HuH-7 (cell line): Measurements from ENCODE around the gene RSPH1.

ENCODE experiments used
- DNase-seq: peaks from one replicate; pipeline ENCODE4 v3.0.0; 2011; ENCODE audit warnings: low spot score

The RSPH1 gene

GRCh38 chr21:42496120-42496838 lies at the start of gene RSPH1:
TSS of gene RSPH1 (minus strand) at chr21:42496224. CDS start at chr21:42496186, 38 bp downstream.
- DNase-seq: peak; percentile 88

- no peak for DNase-seq
Observed at GRCh38 chr21:42545745-42546144, 49.7 kb upstream of the RSPH1 start.

- no peak for DNase-seq
Observed at GRCh38 chr21:42545317-42545716, 49.3 kb upstream of the RSPH1 start.

DNA sequence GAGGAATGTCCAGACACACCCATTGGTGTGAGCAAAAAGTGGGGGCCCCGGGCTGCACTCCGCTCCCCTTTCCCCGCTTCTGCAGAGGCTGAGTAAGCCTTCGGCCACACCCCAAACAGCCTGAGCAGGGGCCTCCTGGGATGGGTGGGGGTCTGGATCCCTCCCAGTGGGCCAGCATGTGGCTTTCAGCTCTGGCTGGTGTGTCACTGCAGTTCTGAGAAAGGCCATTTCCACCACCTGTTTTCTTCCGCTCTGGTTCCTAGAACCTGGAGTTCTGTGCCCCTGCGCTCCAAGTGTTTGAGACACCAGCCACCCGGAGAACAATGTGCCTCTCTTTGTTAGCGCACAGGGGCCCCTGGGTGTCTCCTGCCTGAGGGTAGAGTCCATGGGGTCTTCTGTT lies 48.5 kb upstream of the RSPH1 start:
- DNase-seq: no peak

GRCh38 chr21:42543106-42543847 lies 47.3 kb upstream of the RSPH1 start:
- no peak for DNase-seq

- no peak for DNase-seq
Observed at GRCh38 chr21:42542596-42542995, 46.6 kb upstream of the RSPH1 start.

DNA sequence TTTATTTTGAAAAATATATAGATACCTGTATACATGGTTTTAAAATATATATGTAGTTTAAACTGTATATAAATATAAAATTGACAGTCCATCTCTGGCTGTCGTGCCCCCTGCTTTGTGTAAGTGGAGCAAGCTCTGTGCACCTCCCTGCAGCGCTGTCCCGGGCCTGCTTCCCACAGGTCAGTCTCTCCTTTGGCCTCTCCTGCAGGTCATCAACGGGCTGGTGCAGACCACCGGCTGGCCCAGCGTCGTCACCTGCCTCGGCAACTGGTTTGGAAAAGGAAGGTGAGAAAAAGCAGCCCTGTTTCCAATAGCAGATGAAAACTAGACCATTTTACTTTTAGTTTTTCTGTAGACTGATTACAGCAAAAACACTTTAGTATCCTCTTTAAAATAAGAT lies 46.2 kb upstream of the RSPH1 start:
- no peak for DNase-seq

GRCh38 chr21:42541618-42542017 lies 45.6 kb upstream of the RSPH1 start:
- no peak for DNase-seq

DNA sequence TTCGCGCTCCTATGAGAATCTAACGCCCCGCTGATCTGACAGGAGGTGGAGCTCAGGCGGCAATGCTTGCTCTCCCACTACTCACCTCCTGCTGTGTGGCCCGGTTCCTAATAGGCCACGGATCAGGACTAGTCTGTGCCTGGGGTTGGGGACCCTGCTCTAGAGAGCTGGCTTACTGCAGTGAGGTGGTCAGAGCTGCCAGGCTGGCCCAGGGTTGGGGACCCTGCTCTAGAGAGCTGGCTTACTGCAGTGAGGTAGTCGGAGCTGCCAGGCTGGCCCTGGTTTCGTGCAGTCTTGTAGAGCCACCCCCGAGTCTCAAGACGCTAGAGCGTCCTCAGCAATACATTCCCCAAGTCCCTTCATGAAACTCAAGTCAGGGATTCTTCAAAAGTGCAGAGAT lies 45.1 kb upstream of the RSPH1 start:
- no peak for DNase-seq

GRCh38 chr21:42540396-42540795 lies 44.4 kb upstream of the RSPH1 start:
- DNase-seq: no peak

DNA sequence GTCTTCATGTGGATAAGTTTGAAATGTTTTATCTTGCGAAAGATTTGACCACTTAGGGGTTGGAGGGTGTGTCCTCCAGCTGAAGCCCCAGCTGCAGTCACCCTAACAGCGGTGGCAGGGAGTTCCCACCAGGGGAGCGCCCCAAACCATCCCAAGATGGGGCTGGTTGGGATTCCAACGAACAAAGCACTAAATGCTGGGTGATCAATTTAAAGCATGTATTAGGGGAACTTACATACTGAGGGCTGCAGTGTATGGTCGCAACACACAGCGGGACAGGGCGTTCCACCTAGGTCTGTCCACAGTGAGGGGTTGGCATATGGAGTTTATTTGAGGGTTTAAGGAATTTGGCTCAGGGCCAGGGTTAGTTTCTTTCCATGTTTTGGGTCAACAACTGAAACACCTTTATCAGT lies 43.9 kb upstream of the RSPH1 start:
- no peak for DNase-seq

DNA sequence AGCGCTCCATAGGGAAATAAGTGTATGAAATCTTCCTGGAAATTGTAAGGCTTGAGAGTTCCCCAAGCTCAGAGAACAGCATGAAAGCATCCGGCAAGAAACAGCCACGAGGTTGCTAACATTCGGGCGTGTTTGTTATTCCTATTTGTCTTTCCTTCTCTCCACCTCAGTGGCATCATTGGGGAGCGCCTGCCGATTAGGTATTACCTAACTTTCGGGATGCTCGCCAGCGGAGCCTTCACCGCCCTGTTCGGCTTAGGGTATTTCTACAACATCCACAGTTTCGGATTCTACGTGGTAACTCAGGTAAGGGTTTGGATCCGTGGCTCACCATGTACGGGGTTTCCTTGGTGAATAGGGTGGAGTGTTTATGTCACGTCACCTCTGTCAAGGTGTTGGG lies 43.3 kb upstream of the RSPH1 start:
- no peak for DNase-seq

DNA sequence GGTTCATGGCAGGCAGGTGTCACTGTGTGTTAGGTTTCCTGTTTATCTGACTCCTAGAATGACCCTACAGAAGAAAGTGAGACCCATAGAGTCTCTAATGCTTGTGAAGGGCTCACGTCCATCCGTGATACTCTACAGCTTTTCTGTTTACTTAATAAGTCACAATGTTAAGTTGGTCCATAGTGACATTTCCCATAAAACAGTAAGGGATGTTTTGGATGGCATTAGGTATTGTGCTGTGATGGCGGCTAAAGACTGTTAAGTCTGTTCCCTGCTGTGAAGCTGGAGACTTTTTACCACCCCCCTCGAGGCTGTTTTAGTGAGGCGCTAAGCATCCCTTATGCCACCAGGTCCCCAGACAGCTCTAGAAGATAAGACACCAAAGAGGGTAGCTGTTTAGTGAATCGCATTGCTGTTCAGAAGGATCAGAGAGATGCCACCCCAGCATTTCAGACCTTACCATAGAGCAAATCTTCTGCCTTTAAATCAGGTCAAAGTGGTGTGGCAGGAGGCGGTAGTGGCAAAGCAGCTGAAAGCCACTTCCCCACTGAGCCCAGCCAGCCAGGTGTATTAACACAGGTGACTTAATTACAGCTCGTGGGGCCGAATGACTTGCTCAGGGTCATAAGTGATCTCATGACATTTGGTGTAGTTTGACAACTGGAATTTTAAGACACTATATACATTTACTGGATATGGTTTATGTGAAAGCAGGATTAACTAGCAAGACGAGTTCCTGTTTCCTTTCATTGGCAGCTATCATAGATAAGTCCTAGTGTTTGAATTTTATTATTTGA lies 42.7 kb upstream of the RSPH1 start:
- DNase-seq: no peak

DNA sequence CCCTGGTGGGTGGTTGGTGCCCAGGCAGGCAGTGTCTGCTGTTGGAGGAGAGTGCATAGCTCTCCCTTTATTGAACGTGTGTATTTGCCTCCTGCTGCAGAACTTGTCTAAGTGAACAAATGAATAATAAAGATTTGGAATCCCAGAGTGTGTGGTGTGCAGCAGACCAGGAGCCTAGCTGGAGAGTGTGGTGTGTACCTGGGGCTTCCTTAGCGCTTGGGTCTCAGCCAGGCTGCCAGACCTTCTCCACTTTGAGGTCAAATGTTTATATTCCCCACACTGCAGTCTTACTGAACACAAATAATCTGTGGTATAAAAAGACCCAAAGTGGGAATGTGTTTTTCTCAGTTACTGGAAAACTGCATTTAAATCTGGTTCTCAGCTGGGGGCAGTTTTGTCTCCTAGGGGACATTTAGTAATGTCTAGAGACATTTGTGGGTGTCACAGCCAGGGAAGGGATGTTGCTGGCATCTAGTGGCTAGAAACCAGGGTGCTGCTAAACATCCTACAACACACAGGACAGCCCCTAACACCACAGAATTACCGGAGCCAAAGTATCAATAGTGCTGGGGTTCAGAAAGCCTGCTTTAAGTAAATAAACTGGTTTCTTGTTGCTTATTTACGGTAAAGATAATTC lies 41.2 kb upstream of the RSPH1 start:
- peak; percentile 26 for DNase-seq

GRCh38 chr21:42536601-42537000 lies 40.6 kb upstream of the RSPH1 start:
- no peak for DNase-seq

- DNase-seq: no peak
Observed at GRCh38 chr21:42535602-42536171, 39.7 kb upstream of the RSPH1 start.

DNA sequence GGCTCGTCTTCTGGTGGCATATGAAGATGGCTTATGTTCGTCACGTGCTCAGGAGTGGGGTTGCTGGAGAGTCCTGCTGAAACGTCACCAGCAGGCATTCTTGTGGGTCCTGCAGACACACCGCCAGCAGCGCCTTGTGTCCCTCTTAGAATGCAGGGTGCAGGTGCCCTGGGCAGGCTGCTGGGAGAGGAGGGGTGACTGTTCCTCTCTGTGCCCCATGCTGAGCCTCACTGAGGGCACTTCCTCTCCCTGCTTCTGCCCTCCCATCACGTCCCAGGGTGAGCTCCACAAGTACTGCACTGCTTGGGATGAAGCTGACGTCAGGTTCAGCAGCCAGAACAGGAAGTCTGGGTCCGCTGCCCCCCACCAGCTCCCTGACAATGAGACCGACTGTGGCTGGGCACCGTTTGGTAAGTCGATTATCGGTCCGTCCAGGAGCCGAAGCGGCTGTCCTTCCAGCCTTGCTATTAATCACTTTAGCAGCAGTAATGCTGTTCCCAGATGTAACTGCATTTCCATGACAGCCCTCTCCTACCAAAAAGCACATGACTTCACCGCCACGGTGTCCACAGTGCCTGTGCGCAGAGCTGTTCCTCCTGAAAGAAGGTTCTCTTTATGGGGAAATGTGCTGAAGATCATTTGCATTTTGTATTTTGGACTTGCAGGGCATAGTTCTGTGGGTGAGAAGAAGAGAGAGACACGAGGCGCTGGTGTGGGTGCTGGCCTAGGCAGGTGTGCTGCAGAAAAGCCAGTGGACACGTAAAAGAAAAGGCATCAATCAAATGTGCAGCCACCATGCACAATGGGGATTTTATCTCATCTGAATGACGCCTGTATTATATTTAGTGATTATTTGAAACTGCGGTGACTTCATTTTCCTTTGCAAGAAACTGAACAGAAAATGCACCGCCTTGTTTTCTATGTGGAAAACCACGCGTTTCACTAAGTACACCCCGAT lies 38.7 kb upstream of the RSPH1 start:
- no peak for DNase-seq

DNA sequence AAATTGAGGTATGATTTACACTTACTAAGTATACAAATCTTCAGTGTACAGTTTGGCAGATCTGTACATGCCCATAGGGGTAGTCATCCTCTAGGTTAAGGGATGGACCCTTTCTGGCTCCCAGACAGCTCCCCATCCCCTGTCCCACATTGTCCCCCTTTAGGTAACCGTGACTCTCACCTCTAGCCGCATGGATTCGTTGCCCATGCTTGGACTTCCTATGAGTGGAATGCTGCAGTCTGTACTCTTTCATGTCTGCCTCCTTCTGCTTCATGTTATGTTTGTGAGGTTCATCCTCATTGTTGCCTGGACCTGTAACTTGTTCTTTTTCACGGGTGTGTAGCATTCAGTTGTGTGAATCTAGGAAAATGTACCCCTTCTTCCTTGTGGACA lies 37.9 kb upstream of the RSPH1 start:
- no peak for DNase-seq

DNA sequence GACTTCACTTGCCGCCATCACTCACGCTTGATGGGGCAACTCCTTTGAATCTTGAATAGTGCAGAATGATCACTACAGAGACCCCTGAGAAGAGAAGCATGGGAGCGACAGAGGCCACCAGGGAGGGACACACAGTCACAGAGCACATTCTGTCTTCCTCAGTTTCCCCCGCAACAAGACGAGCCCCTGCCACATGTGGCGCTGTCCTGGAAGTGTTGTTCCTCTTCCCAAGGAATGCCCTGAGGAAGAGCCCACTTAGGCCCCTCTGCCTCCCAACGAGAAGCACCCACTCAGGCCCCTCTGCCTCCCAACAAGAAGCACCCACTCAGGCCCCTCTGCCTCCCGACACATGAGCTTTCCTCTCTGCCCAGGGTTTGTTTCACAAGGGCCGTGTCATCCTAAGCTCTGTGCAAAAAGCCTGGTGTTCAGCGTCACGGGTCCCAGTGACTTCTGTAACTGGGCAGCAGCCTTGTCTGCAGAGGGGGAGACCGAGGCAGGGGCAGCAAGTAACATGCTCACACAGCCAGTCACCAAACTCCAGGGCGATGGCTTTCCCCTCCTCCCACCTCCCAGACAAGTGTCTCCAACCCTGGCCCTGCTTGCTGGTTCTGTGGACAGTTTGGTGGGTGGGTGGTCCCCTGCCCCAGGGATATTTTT lies 37.4 kb upstream of the RSPH1 start:
- DNase-seq: no peak

DNA sequence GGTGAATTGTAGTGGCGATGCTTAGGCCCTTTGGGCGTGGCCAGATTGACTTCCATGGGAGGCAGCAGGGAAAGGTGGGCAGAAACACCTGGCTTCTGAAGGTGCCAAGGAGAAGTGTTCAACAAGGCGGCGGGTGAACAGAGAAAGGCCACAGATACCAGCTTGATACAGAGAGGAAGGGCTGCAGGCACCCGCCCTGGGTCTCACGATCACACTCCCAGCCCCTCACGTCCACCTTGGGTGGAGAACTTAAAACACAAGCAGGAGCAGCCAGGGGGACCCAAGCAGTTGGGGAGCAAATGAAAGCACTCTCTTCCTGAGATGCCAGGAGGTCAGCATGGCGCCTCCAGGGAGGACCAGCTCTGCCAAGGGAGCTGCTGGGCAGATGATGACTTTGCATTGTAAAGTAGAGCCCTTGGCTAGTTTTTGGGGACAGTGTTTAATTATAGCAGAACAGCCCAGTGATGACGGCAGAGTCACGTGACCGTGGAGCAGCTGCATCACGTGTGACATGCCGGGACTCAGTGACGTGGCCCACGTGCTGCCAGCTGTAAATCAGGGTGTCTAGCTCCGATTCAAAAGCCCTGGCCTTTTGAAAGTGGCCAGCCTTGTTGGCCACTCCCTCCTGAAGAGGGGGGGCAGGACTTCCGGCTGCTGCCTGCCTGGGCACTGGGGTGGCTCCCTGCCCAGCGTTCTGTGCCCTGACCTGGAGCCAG lies 36.6 kb upstream of the RSPH1 start:
- no peak for DNase-seq
